ENCODE measurements around the gene ERGIC1.
"Not testable (repeated sequence)": the region's sequence is repeated elsewhere in the genome, so short reads cannot be mapped to it uniquely, and the experiment has no call there.

Gene ERGIC1

GRCh38 chr5:172801179-172801671, 32.8 kb upstream of the ERGIC1 start:
- DNase-seq (ENCODE audit: low spot score) = peak; percentile 97

- no peak for DNase-seq (ENCODE audit: low spot score)
Observed at GRCh38 chr5:172802112-172802511, 31.9 kb upstream of the ERGIC1 start.

GRCh38 chr5:172802567-172803176, 31.4 kb upstream of the ERGIC1 start:
- DNase-seq (ENCODE audit: low spot score) = no peak

- no peak for DNase-seq (ENCODE audit: low spot score)
Observed at GRCh38 chr5:172805018-172805683, 28.9 kb upstream of the ERGIC1 start.

GRCh38 chr5:172805736-172806255, 28.3 kb upstream of the ERGIC1 start:
- DNase-seq (ENCODE audit: low spot score) = no peak

- peak; percentile 93 for DNase-seq (ENCODE audit: low spot score)
Observed at GRCh38 chr5:172806897-172807672, 27.0 kb upstream of the ERGIC1 start.

- DNase-seq (ENCODE audit: low spot score) = no peak
Observed at GRCh38 chr5:172807766-172808311, 26.2 kb upstream of the ERGIC1 start.

GRCh38 chr5:172809774-172810173, 24.3 kb upstream of the ERGIC1 start:
- no peak for DNase-seq (ENCODE audit: low spot score)

GRCh38 chr5:172810996-172811395, 23.1 kb upstream of the ERGIC1 start:
- DNase-seq (ENCODE audit: low spot score) = not testable (repeated sequence)

GRCh38 chr5:172815631-172816030, 18.4 kb upstream of the ERGIC1 start:
- no peak for DNase-seq (ENCODE audit: low spot score)

GRCh38 chr5:172816925-172817562, 17.0 kb upstream of the ERGIC1 start:
- DNase-seq (ENCODE audit: low spot score) = peak; percentile 79

- DNase-seq (ENCODE audit: low spot score) = no peak
Observed at GRCh38 chr5:172817664-172818063, 16.4 kb upstream of the ERGIC1 start.

- DNase-seq (ENCODE audit: low spot score) = no peak
Observed at GRCh38 chr5:172818081-172818480, 16.0 kb upstream of the ERGIC1 start.

- no peak for DNase-seq (ENCODE audit: low spot score)
Observed at GRCh38 chr5:172819569-172819968, 14.5 kb upstream of the ERGIC1 start.

GRCh38 chr5:172820046-172820767, 13.8 kb upstream of the ERGIC1 start:
- peak; percentile 95 for DNase-seq (ENCODE audit: low spot score)

- no peak for DNase-seq (ENCODE audit: low spot score)
Observed at GRCh38 chr5:172821340-172821985, 12.6 kb upstream of the ERGIC1 start.

GRCh38 chr5:172823840-172824362, 10.2 kb upstream of the ERGIC1 start:
- no peak for DNase-seq (ENCODE audit: low spot score)

GRCh38 chr5:172825610-172826204, 8.3 kb upstream of the ERGIC1 start:
- DNase-seq (ENCODE audit: low spot score) = no peak

- no peak for DNase-seq (ENCODE audit: low spot score)
Observed at GRCh38 chr5:172827841-172828240, 6.2 kb upstream of the ERGIC1 start.

- DNase-seq (ENCODE audit: low spot score) = no peak
Observed at GRCh38 chr5:172828911-172829431, 5.1 kb upstream of the ERGIC1 start.
